Caco-2 (cell line): ENCODE measurements around the gene RIMKLA. TPM values are rescaled to one million over a fixed set of nuclear protein-coding genes. Genes with fewer than 3 reads are reported as not detected.
A peak's percentile ranks its signal among the peaks of the same experiment; 100 is the strongest.

ENCODE experiments used
- BruUV-seq: library from RNA; stranded (reverse); fragments of 400-500 nt; replicated peaks from 2 replicates; lab custom pipeline; 2021; lab: Mats Ljungman, UMichigan
- CTCF ChIA-PET: fragments of 300-600 bp; sonication (Branson Sonifier 250); formaldehyde crosslinking; loops from one replicate; lab custom pipeline; 2022; ENCODE audit warnings: antibody characterized with exemption; lab: Charles Lee
- POLR2A ChIA-PET: fragments of 300-600 bp; sonication (Branson Sonifier 250); formaldehyde crosslinking; loops from one replicate; lab custom pipeline; 2022; ENCODE audit warnings: antibody characterized with exemption; lab: Charles Lee
- DNase-seq, 2 experiments: peaks; one replicate each; pipeline versions ENCODE4 v3.0.0 to v3.0.0-alpha.2; 2020 to 2022
- H3K27me3 ChIP-seq: replicated peaks from 2 replicates; pipeline ENCODE4 v1.6.0; 2011; ENCODE audit warnings: low read length; ENCODE audit not compliant: control insufficient read depth, insufficient read depth
- H3K36me3 ChIP-seq: 2 replicates; pipeline ENCODE4 v1.5.1; 2011; ENCODE audit warnings: low read length; ENCODE audit not compliant: control insufficient read depth, insufficient read depth
- H3K4me1 ChIP-seq: fragments of 250-450 bp; sonication (Bioruptor Pico); 2 replicates; pipeline ENCODE4 v1.5.1; 2020; ENCODE audit warnings: mild to moderate bottlenecking
- H3K4me3 ChIP-seq: 2 replicates; pipeline ENCODE4 v1.5.1; 2011; ENCODE audit warnings: low read depth, mild to moderate bottlenecking, control low read depth, low read length
- H3K9me3 ChIP-seq: fragments of 250-450 bp; sonication (Bioruptor Pico); 2 replicates; pipeline ENCODE4 v1.5.1; 2020; ENCODE audit warnings: mild to moderate bottlenecking, moderate library complexity
- H3K27ac Mint-ChIP-seq: one replicate; pipeline ENCODE4 v1.8.0; 2022; ENCODE audit warnings: mixed read lengths; ENCODE audit not compliant: unreplicated experiment
- H3K27me3 Mint-ChIP-seq: one replicate; pipeline ENCODE4 v1.8.0; 2022; ENCODE audit warnings: mixed read lengths; ENCODE audit not compliant: insufficient read depth, unreplicated experiment
- H3K36me3 Mint-ChIP-seq: one replicate; pipeline ENCODE4 v1.8.0; 2022; ENCODE audit warnings: mild to moderate bottlenecking, mixed read lengths; ENCODE audit not compliant: insufficient read depth, unreplicated experiment
- H3K4me1 Mint-ChIP-seq: one replicate; pipeline ENCODE4 v1.8.0; 2022; ENCODE audit warnings: low read depth, mixed read lengths; ENCODE audit not compliant: unreplicated experiment
- H3K4me3 Mint-ChIP-seq: one replicate; pipeline ENCODE4 v1.8.0; 2022; ENCODE audit warnings: mild to moderate bottlenecking, moderate library complexity, mixed read lengths; ENCODE audit not compliant: unreplicated experiment
- H3K9me3 Mint-ChIP-seq: one replicate; pipeline ENCODE4 v1.8.0; 2022; ENCODE audit warnings: mixed read lengths; ENCODE audit not compliant: unreplicated experiment
- intact Hi-C: fragments of 100-400 bp; cut with micrococcal nuclease; formaldehyde crosslinking; loops from one replicate; pipeline ENCODE4 v1.10.0; 2022; ENCODE audit not compliant: unreplicated experiment
- total RNA-seq: library from RNA; stranded (reverse); gene quantifications from 2 replicates; pipeline ENCODE4 v1.2.3, GENCODE V29; 2022
- TF ChIP-seq, protein P1 (sequence below), 2 experiments: fragments of 200-600 bp in 1 of 2; IDR thresholded peaks; 1 replicate in 1 of 2; 2 replicates in 1 of 2; pipeline versions ENCODE4 v1.5.1 to v1.8.0; 2011 to 2022; ENCODE audit warnings: antibody characterized with exemption in 1 of 2, control low read depth in 1 of 2, inconsistent platforms in 1 of 2, low read depth in 1 of 2, low read length in 1 of 2, mild to moderate bottlenecking in 1 of 2, moderate library complexity in 1 of 2; ENCODE audit not compliant: insufficient read depth in 1 of 2, severe bottlenecking in 1 of 2, unreplicated experiment in 1 of 2

RIMKLA gene
- total RNA-seq, 1 experiment from 2014 or later: 12.4 TPM

DNA sequence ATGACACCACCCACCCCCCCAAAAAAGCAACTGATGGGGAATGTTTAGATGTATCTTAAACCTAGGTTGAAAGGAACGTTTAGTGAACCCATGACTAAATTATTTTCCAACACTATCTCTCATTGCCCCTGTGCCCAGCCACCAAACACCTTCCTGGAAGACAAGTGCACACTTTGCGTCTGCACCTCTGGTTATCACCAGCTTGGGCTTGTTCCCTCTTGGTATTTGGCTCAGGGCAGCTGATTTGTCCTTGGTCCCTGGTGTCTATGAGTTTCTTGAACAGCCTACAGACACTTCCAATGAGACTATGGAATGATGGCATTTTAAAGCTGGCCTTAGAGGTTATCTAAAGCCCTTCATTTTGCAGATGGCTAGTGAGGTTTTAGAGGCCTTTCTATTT is 15.5 kb upstream of the RIMKLA start:
- no peaks in the 10 kb centered on the region for H3K27me3 ChIP-seq
- TF ChIP-seq, protein P1, sequence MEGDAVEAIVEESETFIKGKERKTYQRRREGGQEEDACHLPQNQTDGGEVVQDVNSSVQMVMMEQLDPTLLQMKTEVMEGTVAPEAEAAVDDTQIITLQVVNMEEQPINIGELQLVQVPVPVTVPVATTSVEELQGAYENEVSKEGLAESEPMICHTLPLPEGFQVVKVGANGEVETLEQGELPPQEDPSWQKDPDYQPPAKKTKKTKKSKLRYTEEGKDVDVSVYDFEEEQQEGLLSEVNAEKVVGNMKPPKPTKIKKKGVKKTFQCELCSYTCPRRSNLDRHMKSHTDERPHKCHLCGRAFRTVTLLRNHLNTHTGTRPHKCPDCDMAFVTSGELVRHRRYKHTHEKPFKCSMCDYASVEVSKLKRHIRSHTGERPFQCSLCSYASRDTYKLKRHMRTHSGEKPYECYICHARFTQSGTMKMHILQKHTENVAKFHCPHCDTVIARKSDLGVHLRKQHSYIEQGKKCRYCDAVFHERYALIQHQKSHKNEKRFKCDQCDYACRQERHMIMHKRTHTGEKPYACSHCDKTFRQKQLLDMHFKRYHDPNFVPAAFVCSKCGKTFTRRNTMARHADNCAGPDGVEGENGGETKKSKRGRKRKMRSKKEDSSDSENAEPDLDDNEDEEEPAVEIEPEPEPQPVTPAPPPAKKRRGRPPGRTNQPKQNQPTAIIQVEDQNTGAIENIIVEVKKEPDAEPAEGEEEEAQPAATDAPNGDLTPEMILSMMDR (IDR thresholded peaks at IDR 0.05; ENCODE audit: insufficient read depth in 1 of 2, low read depth in 1 of 2, low read length in 1 of 2, severe bottlenecking in 1 of 2, unreplicated experiment in 1 of 2): no peak
- Mint-ChIP-seq H3K4me1 (peaks cover 13% of the 10 kb centered on the region), H3K9me3 (no peaks in the 10 kb centered on the region), H3K27me3 (no peaks in the 10 kb centered on the region), H3K27ac (no peak overlapping the region), H3K36me3 (no peaks in the 10 kb centered on the region), H3K4me3 (no peak overlapping the region)
- ChIA-PET POLR2A (interaction anchor here (0.7 kb wide), 1 partner anchor 393 kb away, joined by 3 read pairs; no protein-coding TSS in a partner anchor), CTCF (no interaction called here)
- H3K4me1 ChIP-seq: 0 out of 2 replicates have a peak, but pooled peaks cover 3% of the 10 kb centered on the region
- intact Hi-C loops: no loop called here
- no peaks in the 10 kb centered on the region for H3K36me3 ChIP-seq
- DNase-seq: no peak
- BruUV-seq: no TSS peak
- no peak overlapping the region for H3K4me3 ChIP-seq
- no peaks in the 10 kb centered on the region for H3K9me3 ChIP-seq

DNA sequence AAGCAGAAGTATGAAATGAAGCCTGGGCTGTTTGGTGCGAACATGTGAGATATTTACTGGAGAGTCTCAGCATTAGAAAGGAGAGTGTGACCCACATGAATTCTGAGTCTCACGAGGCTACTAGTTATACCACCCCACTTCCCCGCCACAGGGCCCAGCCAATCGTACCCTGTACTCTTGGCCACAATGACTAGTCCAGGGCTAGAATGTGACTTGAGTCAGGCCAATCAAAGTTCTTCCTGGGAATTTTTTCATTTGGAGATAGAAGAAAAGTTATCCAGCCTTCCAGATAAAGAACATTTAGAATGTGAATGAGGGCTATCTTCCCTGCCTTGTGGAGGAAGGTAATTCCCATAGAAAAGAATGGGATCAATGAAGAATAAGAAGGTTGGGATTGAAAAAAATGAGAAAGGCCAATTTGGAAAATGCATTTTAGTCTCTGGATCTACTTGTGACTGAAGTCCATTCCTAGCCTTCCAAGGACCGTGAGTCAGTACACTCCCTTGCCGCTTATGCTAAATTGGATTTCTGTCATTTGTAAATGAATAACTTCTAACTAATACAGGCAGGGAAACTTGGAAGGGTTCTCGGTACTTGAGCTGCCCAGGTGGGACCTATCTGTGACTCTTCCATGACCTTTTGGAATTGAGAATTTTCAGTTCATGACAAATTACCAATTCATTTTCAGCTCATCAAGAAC is 12.3 kb upstream of the RIMKLA start:
- TF ChIP-seq, protein P1 (IDR thresholded peaks at IDR 0.05; ENCODE audit: insufficient read depth in 1 of 2, low read depth in 1 of 2, low read length in 1 of 2, severe bottlenecking in 1 of 2, unreplicated experiment in 1 of 2): no peak
- Mint-ChIP-seq H3K27ac (no peak overlapping the region), H3K4me1 (peaks cover 28% of the 10 kb centered on the region)

DNA sequence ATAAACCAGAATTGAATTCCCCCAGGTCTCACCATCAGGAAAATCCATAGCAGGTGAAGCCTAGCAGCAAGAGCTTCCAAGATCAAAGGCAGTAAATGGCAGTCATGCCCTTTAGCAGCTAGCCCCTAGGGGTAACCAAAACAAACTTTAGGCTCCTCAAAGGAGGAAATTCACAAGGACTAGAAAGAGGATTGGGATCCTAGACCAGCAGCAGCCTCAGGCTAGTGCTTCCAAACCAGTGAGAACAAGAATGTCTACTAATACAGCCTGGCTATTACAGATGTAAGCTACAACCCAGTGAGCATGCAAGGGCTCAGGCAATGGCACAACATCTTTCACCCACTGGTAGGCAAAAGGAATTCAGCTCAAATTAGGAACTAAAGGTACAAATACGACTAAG is 11.1 kb upstream of the RIMKLA start:
- intact Hi-C loops: no loop called here
- BruUV-seq: no TSS peak
- Mint-ChIP-seq H3K4me3 (no peak overlapping the region), H3K9me3 (no peaks in the 10 kb centered on the region), H3K4me1 (peaks cover 28% of the 10 kb centered on the region), H3K27ac (no peak overlapping the region), H3K27me3 (no peaks in the 10 kb centered on the region), H3K36me3 (no peaks in the 10 kb centered on the region)
- peak in 1 of 2 experiments; percentile 38 for DNase-seq
- Histone ChIP-seq H3K4me3 (no peak overlapping the region), H3K36me3 (no peaks in the 10 kb centered on the region), H3K9me3 (no peaks in the 10 kb centered on the region), H3K4me1 (peaks cover 9% of the 10 kb centered on the region; the same call in 1 of the 2 replicates), H3K27me3 (no peaks in the 10 kb centered on the region)
- ChIA-PET POLR2A (interaction anchor here (0.8 to 1.0 kb wide), 2 partner anchors 29 to 712 kb away, joined by 3 read pairs; no protein-coding TSS in a partner anchor), CTCF (no interaction called here)
- TF ChIP-seq, protein P1 (IDR thresholded peaks at IDR 0.05; ENCODE audit: insufficient read depth in 1 of 2, low read depth in 1 of 2, low read length in 1 of 2, severe bottlenecking in 1 of 2, unreplicated experiment in 1 of 2): no peak

More for the DNA sequence above, 12.3 kb upstream of the RIMKLA start:
- BruUV-seq: no TSS peak
- no peak overlapping the region for H3K4me3 ChIP-seq
- Mint-ChIP-seq H3K27me3 (no peaks in the 10 kb centered on the region), H3K36me3 (no peaks in the 10 kb centered on the region), H3K9me3 (no peaks in the 10 kb centered on the region), H3K4me3 (no peak overlapping the region)
- CTCF ChIA-PET: no interaction called here
- H3K4me1 ChIP-seq: peaks cover 9% of the 10 kb centered on the region; the same call in 1 of the 2 replicates
- intact Hi-C loops: no loop called here
- no peak for DNase-seq
- no peaks in the 10 kb centered on the region for H3K36me3 ChIP-seq
- no peaks in the 10 kb centered on the region for H3K9me3 ChIP-seq
- POLR2A ChIA-PET: no interaction called here
- no peaks in the 10 kb centered on the region for H3K27me3 ChIP-seq
